GM13976 (cell line): Measurements from ENCODE around the gene OR4Q3.
"Not testable (repeated sequence)": the region's sequence is repeated elsewhere in the genome, so short reads cannot be mapped to it uniquely, and the experiment has no call there.

Experiments used
- DNase-seq: peaks from one replicate; pipeline ENCODE4 v3.0.0; 2012; ENCODE audit warnings: low spot score
- in situ Hi-C: fragments of 300-500 bp; cut with MboI; formaldehyde crosslinking; loops from one replicate; pipeline ENCODE4 v1.12.0; 2022; ENCODE audit warnings: low sequenced_read_pairs, mixed read lengths, inconsistent platforms; ENCODE audit not compliant: unreplicated experiment
- TF ChIP-seq, protein P1 (sequence below): IDR thresholded peaks from 2 replicates; pipeline ENCODE4 v1.5.1; 2012; ENCODE audit warnings: borderline replicate concordance, mild to moderate bottlenecking; ENCODE audit not compliant: insufficient read depth; ENCODE audit errors: extremely low read depth, missing control alignments, control extremely low read depth

The OR4Q3 gene

DNA sequence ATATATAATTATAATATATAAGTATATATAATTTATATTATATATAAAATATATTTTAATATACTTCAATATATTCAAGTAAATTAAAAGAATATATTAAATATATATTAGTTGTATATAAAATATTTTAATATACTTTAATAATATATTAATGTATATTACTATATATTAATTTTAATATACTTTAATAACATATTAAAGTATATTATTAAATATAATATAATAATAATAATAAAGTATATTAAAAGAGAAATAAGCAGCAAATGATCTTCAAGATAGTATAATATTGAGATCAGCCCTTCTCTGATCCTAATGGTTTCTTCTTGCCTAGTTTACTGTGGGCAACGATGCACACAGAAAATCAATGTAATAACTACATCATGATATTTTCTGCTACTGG, 32.2 kb downstream of the OR4Q3 start:
- DNase-seq, result no peak
- in situ Hi-C loops, result no loop called here
- TF ChIP-seq, protein P1, sequence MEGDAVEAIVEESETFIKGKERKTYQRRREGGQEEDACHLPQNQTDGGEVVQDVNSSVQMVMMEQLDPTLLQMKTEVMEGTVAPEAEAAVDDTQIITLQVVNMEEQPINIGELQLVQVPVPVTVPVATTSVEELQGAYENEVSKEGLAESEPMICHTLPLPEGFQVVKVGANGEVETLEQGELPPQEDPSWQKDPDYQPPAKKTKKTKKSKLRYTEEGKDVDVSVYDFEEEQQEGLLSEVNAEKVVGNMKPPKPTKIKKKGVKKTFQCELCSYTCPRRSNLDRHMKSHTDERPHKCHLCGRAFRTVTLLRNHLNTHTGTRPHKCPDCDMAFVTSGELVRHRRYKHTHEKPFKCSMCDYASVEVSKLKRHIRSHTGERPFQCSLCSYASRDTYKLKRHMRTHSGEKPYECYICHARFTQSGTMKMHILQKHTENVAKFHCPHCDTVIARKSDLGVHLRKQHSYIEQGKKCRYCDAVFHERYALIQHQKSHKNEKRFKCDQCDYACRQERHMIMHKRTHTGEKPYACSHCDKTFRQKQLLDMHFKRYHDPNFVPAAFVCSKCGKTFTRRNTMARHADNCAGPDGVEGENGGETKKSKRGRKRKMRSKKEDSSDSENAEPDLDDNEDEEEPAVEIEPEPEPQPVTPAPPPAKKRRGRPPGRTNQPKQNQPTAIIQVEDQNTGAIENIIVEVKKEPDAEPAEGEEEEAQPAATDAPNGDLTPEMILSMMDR, result no peak

DNA sequence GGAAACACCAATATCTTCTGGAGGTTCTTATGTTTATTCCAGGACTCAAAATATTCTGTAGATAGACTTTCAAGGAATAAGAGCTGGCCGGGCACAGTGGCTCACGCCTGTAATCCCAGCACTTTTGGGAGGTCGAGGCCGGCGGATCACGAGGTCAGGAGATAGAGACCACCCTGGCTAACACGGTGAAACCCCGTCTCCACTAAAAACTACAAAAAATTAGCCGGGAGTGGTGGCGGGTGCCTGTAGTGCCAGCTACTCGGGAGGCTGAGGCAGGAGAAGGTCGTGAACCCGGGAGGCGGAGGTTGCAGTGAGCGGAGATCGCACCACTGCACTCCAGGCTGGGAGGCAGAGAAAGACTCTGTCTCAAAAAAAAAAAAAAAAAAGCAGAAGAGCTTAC, 42.5 kb downstream of the OR4Q3 start:
- in situ Hi-C loops, DNase-seq: not testable (repeated sequence)

DNA sequence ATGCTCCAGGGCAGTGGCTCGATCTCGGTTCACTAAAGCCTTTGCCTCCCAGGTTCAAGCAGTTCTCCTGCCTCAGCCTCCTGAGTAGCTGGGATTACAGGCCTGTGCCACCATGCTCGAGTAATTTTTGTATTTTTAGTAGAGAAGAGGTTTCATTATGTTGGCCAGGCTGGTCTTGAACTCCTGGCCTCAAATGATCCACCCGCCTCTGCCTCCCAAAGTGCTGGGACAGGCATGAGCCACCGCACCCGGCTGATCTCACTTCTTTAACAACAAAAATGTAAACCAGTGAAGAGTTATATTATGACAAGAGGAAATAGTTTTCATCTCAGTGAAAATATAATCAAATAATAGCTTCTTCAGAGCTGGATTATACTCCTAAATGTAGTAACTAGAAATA, 43.9 kb downstream of the OR4Q3 start:
- DNase-seq, in situ Hi-C loops: not testable (repeated sequence)

DNA sequence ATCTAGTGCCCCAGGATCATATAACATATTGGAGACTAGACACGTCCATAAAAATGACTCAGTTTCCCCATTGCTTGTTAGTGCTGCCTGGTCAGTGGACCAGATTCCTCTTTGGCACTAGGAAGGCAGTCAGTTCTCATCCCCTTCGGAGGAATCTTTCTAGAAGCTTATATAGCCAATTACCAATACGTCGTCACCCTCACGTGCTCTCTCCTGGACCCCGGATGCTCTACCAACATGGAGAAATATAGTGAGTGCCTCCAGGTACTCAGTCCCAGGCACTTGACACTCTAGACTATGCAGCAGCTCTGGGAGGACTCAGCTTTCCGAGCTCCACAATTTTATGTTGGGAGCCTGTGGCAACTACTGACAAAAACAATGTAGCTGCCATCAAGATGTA, 44.8 kb downstream of the OR4Q3 start:
- in situ Hi-C loops, DNase-seq: not testable (repeated sequence)

DNA sequence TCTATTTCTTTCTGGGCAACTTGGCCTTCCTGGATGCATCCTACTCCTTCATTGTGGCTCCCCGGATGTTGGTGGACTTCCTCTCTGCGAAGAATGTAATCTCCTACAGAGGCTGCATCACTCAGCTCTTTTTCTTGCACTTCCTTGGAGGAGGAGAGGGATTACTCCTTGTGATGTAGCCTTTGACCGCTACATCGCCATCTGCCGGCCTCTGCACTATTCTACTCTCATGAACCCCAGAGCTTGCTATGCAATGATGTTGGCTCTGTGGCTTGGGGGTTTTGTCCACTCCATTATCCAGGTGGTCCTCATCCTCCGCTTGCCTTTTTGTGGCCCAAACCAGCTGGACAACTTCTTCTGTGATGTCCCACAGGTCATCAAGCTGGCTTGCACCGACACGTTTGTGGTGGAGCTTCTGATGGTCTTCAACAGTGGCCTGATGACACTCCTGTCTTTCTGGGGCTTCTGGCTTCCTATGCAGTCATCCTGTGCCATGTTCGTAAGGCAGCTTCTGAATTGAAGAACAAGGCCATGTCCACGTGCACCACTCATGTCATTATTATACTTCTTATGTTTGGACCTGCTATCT, 53.2 kb downstream of the OR4Q3 start:
- in situ Hi-C loops, result not testable (repeated sequence)

More for the DNA sequence above, 53.2 kb downstream of the OR4Q3 start:
- not testable (repeated sequence) for DNase-seq
